ENCODE data around the gene ZNF708.
"Not testable (repeated sequence)": the region's sequence is repeated elsewhere in the genome, so short reads cannot be mapped to it uniquely, and the experiment has no call there.

ZNF708 gene

GRCh38 chr19:21328885-21329605 is at the start of gene ZNF708:
Gene ZNF708 (minus strand): TSS chr19:21329410. CDS start chr19:21329212, 198 bp downstream.
- DNase-seq (ENCODE audit: low read depth in 2 of 2): peak; percentile 24 to 41

GRCh38 chr19:21362291-21362690 is 33.1 kb upstream of the ZNF708 start:
- DNase-seq (ENCODE audit: low read depth in 2 of 2): no peak

- DNase-seq (ENCODE audit: low read depth in 2 of 2): peak; percentile 53 to 58
Measured at GRCh38 chr19:21358768-21359451, 29.7 kb upstream of the ZNF708 start, which contains the start of gene ZNF738. Gene ZNF738 (plus strand): TSS chr19:21359000. CDS start chr19:21359141, 141 bp downstream.

- no peak for DNase-seq (ENCODE audit: low read depth in 2 of 2)
Measured at GRCh38 chr19:21352830-21353229, 23.6 kb upstream of the ZNF708 start.

GRCh38 chr19:21344841-21345240 is 15.6 kb upstream of the ZNF708 start:
- DNase-seq (ENCODE audit: low read depth in 2 of 2): not testable (repeated sequence)

- DNase-seq (ENCODE audit: low read depth in 2 of 2): no peak
Measured at GRCh38 chr19:21335721-21336120, 6.5 kb upstream of the ZNF708 start.

GRCh38 chr19:21328406-21328805 is 804 bp downstream of the ZNF708 start:
- no peak for DNase-seq (ENCODE audit: low read depth in 2 of 2)

GRCh38 chr19:21326169-21326568 is 3.0 kb downstream of the ZNF708 start:
- DNase-seq (ENCODE audit: low read depth in 2 of 2): no peak

- DNase-seq (ENCODE audit: low read depth in 2 of 2): no peak
Measured at GRCh38 chr19:21323000-21323399, 6.2 kb downstream of the ZNF708 start.

- no peak for DNase-seq (ENCODE audit: low read depth in 2 of 2)
Measured at GRCh38 chr19:21322528-21322927, 6.7 kb downstream of the ZNF708 start.

GRCh38 chr19:21321996-21322395 is 7.2 kb downstream of the ZNF708 start:
- DNase-seq (ENCODE audit: low read depth in 2 of 2): no peak

- no peak for DNase-seq (ENCODE audit: low read depth in 2 of 2)
Measured at GRCh38 chr19:21321134-21321533, 8.1 kb downstream of the ZNF708 start.

GRCh38 chr19:21317821-21318220 is 11.4 kb downstream of the ZNF708 start:
- DNase-seq (ENCODE audit: low read depth in 2 of 2): no peak

- no peak for DNase-seq (ENCODE audit: low read depth in 2 of 2)
Measured at GRCh38 chr19:21314676-21315075, 14.5 kb downstream of the ZNF708 start.

GRCh38 chr19:21312807-21313206 is 16.4 kb downstream of the ZNF708 start:
- DNase-seq (ENCODE audit: low read depth in 2 of 2): not testable (repeated sequence)

GRCh38 chr19:21308773-21309172 is 20.4 kb downstream of the ZNF708 start:
- no peak for DNase-seq (ENCODE audit: low read depth in 2 of 2)

GRCh38 chr19:21306881-21307479 is 22.2 kb downstream of the ZNF708 start:
- DNase-seq (ENCODE audit: low read depth in 2 of 2): not testable (repeated sequence)

GRCh38 chr19:21293768-21294167 is 35.4 kb downstream of the ZNF708 start:
- DNase-seq (ENCODE audit: low read depth in 2 of 2): not testable (repeated sequence)

- no peak for DNase-seq (ENCODE audit: low read depth in 2 of 2)
Measured at GRCh38 chr19:21269813-21270212, 59.4 kb downstream of the ZNF708 start.

- no peak for DNase-seq (ENCODE audit: low read depth in 2 of 2)
Measured at GRCh38 chr19:21264891-21265290, 64.3 kb downstream of the ZNF708 start.

- no peak for DNase-seq (ENCODE audit: low read depth in 2 of 2)
Measured at GRCh38 chr19:21264416-21264815, 64.8 kb downstream of the ZNF708 start.

GRCh38 chr19:21260848-21261381 is 68.3 kb downstream of the ZNF708 start:
- not testable (repeated sequence) for DNase-seq (ENCODE audit: low read depth in 2 of 2)

All from stimulated activated CD4-positive, alpha-beta T cell treated with anti-CD3 and anti-CD28 coated beads, Interleukin-1b, Interleukin-23, amount 100 ng/mL, for 1 hour (primary cell).